SK-N-SH (cell line): ENCODE results near the gene DHRS12. TPM values are rescaled to one million over a fixed set of nuclear protein-coding genes. Genes with fewer than 3 reads are reported as not detected.

Source experiments
- CTCF ChIA-PET: fragments of 300-600, 350-600 bp; formaldehyde crosslinking; extraction: SDS; loops from one replicate; lab custom pipeline; 2021; lab: Yijun Ruan, JAX
- POLR2A ChIA-PET: fragments of 350-600 bp; sonication (Branson Sonifier 250); formaldehyde crosslinking; extraction: SDS; loops from one replicate; lab custom pipeline; 2020; ENCODE audit warnings: antibody characterized with exemption, inconsistent platforms; lab: Yijun Ruan, JAX
- DNase-seq: peaks from one replicate; pipeline ENCODE4 v3.0.0; 2012
- H2AFZ ChIP-seq: fragments of 200-600 bp; sonication (generic); 2 replicates; pipeline ENCODE4 v1.8.1; 2016; ENCODE audit warnings: antibody characterized with exemption, mild to moderate bottlenecking, low read depth
- H3F3A ChIP-seq: fragments of 200-600 bp; sonication (generic); replicated peaks from 2 replicates; pipeline ENCODE3; 2016; ENCODE audit warnings: antibody characterized with exemption, mild to moderate bottlenecking; ENCODE audit not compliant: insufficient read depth
- H3K27ac ChIP-seq, 2 experiments: fragments of 200-500 bp in 1 of 2; fragments of 200-600 bp in 1 of 2; sonication (Bioruptor generic) in 1 of 2; sonication (generic), shearing (Covaris generic) in 1 of 2; 2 replicates each; pipeline versions ENCODE4 v1.5.1 to v1.6.1; 2014 to 2016; ENCODE audit warnings: low read depth in 2 of 2, inconsistent platforms in 1 of 2, low read length in 1 of 2, mild to moderate bottlenecking in 1 of 2, mixed read lengths in 1 of 2
- H3K27me3 ChIP-seq: fragments of 200-600 bp; sonication (generic), shearing (Covaris generic); 2 replicates; pipeline ENCODE4 v1.6.1; 2016; ENCODE audit warnings: mixed run types; ENCODE audit not compliant: insufficient read depth
- H3K36me3 ChIP-seq, 2 experiments: fragments of 200-500 bp in 1 of 2; fragments of 200-600 bp in 1 of 2; sonication (Bioruptor generic) in 1 of 2; sonication (generic) in 1 of 2; replicated peaks in 1 of 2; 2 replicates each; pipeline versions ENCODE3 to v1.5.1; 2014 to 2016; ENCODE audit warnings: low read length in 1 of 2, mild to moderate bottlenecking in 1 of 2; ENCODE audit not compliant: insufficient read depth in 2 of 2, control insufficient read depth in 1 of 2
- H3K4me1 ChIP-seq, 2 experiments: fragments of 200-500 bp in 1 of 2; fragments of 200-600 bp in 1 of 2; sonication (Bioruptor generic) in 1 of 2; sonication (generic), shearing (Covaris generic) in 1 of 2; 2 replicates each; pipeline versions ENCODE4 v1.5.1 to v1.6.1; 2014 to 2016; ENCODE audit warnings: low read depth in 1 of 2, low read length in 1 of 2, mixed run types in 1 of 2; ENCODE audit not compliant: insufficient read depth in 2 of 2, control insufficient read depth in 1 of 2
- H3K4me2 ChIP-seq: fragments of 200-600 bp; sonication (generic), shearing (Covaris generic); 2 replicates; pipeline ENCODE4 v1.6.1; 2017; ENCODE audit warnings: mixed run types
- H3K4me3 ChIP-seq, 2 experiments: fragments of 200-500 bp in 1 of 2; fragments of 200-600 bp in 1 of 2; sonication (Bioruptor generic) in 1 of 2; sonication (generic), shearing (Covaris generic) in 1 of 2; 2 replicates each; pipeline versions ENCODE4 v1.5.1 to v1.8.1; 2014 to 2016; ENCODE audit warnings: low read depth in 2 of 2, inconsistent platforms in 1 of 2, low read length in 1 of 2, mild to moderate bottlenecking in 1 of 2, mixed read lengths in 1 of 2, moderate library complexity in 1 of 2
- H3K79me2 ChIP-seq: fragments of 200-600 bp; sonication (generic); 2 replicates; pipeline ENCODE4 v1.8.1; 2017; ENCODE audit warnings: mild to moderate bottlenecking; ENCODE audit not compliant: insufficient read depth
- H3K9ac ChIP-seq: fragments of 200-600 bp; sonication (generic); 2 replicates; pipeline ENCODE4 v1.6.1; 2017; ENCODE audit warnings: mixed run types
- H3K9me2 ChIP-seq: fragments of 200-600 bp; sonication (generic); 2 replicates; pipeline ENCODE4 v1.6.1; 2017; ENCODE audit warnings: mixed run types
- H3K9me3 ChIP-seq: fragments of 200-600 bp; sonication (generic); 2 replicates; pipeline ENCODE4 v1.6.1; 2017; ENCODE audit warnings: mixed run types, mild to moderate bottlenecking, moderate library complexity
- H4K20me1 ChIP-seq: fragments of 200-600 bp; sonication (generic); 2 replicates; pipeline ENCODE4 v1.6.1; 2017; ENCODE audit warnings: mild to moderate bottlenecking, mixed run types; ENCODE audit not compliant: insufficient read depth
- EP300 ChIP-seq, 2 experiments: IDR thresholded peaks; 2 replicates each; pipeline versions ENCODE4 v1.4.0 to v1.6.1; 2012; ENCODE audit warnings: borderline replicate concordance in 1 of 2, low read depth in 1 of 2, low read length in 1 of 2
- EZH2phosphoT487 ChIP-seq: fragments of 200-600 bp; sonication (generic); IDR thresholded peaks from 2 replicates; pipeline ENCODE4 v1.6.1; 2017; ENCODE audit warnings: low read depth, mixed run types, mild to moderate bottlenecking, antibody characterized with exemption, moderate library complexity, borderline replicate concordance
- FOSL2 ChIP-seq: IDR thresholded peaks from 2 replicates; pipeline ENCODE4 v1.4.0; 2012; ENCODE audit warnings: low read depth, mild to moderate bottlenecking, moderate library complexity, borderline replicate concordance
- JUND ChIP-seq: IDR thresholded peaks from 2 replicates; pipeline ENCODE4 v1.4.0; 2012
- MEF2A ChIP-seq: IDR thresholded peaks from 2 replicates; pipeline ENCODE4 v1.4.0; 2012; ENCODE audit warnings: low read depth, borderline replicate concordance
- NFIC ChIP-seq: IDR thresholded peaks from 2 replicates; pipeline ENCODE4 v1.4.0; 2012; ENCODE audit warnings: borderline replicate concordance
- NRF1 ChIP-seq: IDR thresholded peaks from 2 replicates; pipeline ENCODE4 v1.6.1; 2012; ENCODE audit warnings: low read depth, mild to moderate bottlenecking, low read length
- RCOR1 ChIP-seq: fragments of 150-350 bp; IDR thresholded peaks from 2 replicates; pipeline ENCODE4 v1.6.1; 2017; ENCODE audit warnings: antibody characterized with exemption, low read length
- RFX5 ChIP-seq: IDR thresholded peaks from 2 replicates; pipeline ENCODE4 v1.6.1; 2012; ENCODE audit warnings: mild to moderate bottlenecking, improper control_type of control experiment, low read length
- RXRA ChIP-seq: IDR thresholded peaks from 2 replicates; pipeline ENCODE4 v1.4.0; 2012; ENCODE audit warnings: low read depth, mild to moderate bottlenecking, borderline replicate concordance
- TCF12 ChIP-seq: IDR thresholded peaks from 2 replicates; pipeline ENCODE4 v1.4.0; 2012
- TEAD4 ChIP-seq: IDR thresholded peaks from 2 replicates; pipeline ENCODE4 v1.4.0; 2012; ENCODE audit warnings: mild to moderate bottlenecking, borderline replicate concordance; ENCODE audit not compliant: insufficient read depth
- YY1 ChIP-seq: IDR thresholded peaks from 2 replicates; pipeline ENCODE4 v1.4.0; 2012; ENCODE audit warnings: low read depth, mild to moderate bottlenecking
- WGBS: methylation state at CpG from one replicate; pipeline ENCODE4 v1.1.6; 2017; ENCODE audit warnings: low lambda C conversion rate; 5-methylcytosine and 5-hydroxymethylcytosine counted together
- polyA plus RNA-seq, 3 experiments: library from polyadenylated mRNA; depleted of rRNA; stranded (reverse); fragments of >200 nt; gene quantifications; 2 replicates each; pipeline ENCODE4 v1.2.3, GENCODE V29; 2012
- TF ChIP-seq, protein P1 (sequence below): IDR thresholded peaks from 2 replicates; pipeline ENCODE4 v1.4.0; 2012; ENCODE audit warnings: low read depth, borderline replicate concordance
- TF ChIP-seq, protein P2 (sequence below): IDR thresholded peaks from 2 replicates; pipeline ENCODE4 v1.4.0; 2012; ENCODE audit warnings: low read depth
- TF ChIP-seq, protein P3 (sequence below): IDR thresholded peaks from 2 replicates; pipeline ENCODE4; 2012

The DHRS12 gene
- polyA plus RNA-seq, 1 of the 3 experiments (the other 2 are of a cell fraction): 9.6 TPM

DNA sequence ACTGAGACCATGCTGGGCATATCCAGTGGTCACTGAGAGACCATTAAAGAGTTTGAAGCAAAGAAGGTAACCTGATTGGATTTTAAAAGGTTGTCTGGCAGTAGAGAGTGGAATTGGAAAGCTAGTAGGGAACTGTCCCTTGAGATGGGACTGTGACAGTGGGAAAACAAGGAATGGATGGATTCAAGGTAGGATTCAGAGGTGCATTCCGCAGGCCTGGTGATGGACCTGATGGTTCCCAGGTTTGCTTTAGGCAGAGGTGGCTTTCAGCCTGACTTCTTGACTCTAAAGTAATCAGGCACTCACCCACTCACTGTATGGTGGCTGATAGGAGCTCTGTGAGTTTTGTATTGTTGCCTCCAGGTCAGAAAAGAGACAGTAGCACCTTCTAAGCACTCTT, 73.0 kb downstream of the DHRS12 start (continued):
- no peak for TF ChIP-seq MEF2A
- no peak for TF ChIP-seq RFX5
- TF ChIP-seq, protein P1, sequence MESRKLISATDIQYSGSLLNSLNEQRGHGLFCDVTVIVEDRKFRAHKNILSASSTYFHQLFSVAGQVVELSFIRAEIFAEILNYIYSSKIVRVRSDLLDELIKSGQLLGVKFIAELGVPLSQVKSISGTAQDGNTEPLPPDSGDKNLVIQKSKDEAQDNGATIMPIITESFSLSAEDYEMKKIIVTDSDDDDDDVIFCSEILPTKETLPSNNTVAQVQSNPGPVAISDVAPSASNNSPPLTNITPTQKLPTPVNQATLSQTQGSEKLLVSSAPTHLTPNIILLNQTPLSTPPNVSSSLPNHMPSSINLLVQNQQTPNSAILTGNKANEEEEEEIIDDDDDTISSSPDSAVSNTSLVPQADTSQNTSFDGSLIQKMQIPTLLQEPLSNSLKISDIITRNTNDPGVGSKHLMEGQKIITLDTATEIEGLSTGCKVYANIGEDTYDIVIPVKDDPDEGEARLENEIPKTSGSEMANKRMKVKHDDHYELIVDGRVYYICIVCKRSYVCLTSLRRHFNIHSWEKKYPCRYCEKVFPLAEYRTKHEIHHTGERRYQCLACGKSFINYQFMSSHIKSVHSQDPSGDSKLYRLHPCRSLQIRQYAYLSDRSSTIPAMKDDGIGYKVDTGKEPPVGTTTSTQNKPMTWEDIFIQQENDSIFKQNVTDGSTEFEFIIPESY: no peak
- no peak for TF ChIP-seq NRF1
- no peak for TF ChIP-seq EP300 (IDR thresholded peaks at IDR 0.05; ENCODE audit: borderline replicate concordance in 1 of 2, low read depth in 1 of 2, low read length in 1 of 2)
- TF ChIP-seq YY1: no peak
- TF ChIP-seq, protein P2, sequence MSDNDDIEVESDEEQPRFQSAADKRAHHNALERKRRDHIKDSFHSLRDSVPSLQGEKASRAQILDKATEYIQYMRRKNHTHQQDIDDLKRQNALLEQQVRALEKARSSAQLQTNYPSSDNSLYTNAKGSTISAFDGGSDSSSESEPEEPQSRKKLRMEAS: no peak
- no peak for TF ChIP-seq EZH2phosphoT487
- TF ChIP-seq, all 33 proteins: peak for 0

DNA sequence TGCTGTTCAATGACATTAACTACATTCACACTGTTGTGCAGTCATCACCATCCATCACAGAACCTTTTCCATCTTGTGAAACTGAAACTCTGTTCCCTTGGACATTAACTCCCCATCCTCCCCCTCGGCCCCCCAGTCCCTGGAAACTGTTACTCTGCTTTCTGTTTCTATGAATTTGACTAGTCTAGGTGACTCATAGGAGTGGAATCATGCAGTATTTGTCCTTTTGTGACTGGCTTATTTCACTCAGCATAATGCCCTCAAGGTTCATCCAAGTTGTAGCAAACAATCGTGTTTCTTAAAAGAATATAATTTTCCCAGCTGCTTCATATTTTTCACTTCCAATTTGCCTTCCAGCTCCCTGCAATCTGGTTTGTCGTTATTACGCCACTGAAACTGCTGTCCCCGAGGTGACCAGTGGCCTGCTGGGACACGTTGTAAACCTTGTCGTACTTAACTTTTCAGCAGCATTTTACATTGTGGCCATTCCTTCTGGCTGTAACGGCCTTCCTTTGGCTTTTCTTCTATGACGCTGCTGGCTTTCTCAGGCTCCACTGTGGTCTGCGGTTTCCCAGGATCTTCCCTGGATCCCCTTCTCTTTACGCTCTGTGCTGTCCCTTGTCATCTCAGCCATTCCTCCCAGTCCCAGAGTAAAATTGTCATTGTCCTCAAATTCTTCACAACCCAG, 74.0 kb downstream of the DHRS12 start:
- ChIA-PET POLR2A (interaction anchor here (0.6 kb wide), 1 partner anchor 56 kb away, joined by 3 read pairs; no protein-coding TSS in a partner anchor), CTCF (interaction anchor here (1.6 to 3.0 kb wide), 2 partner anchors 68 kb away, joined by 4 to 9 read pairs; no protein-coding TSS in a partner anchor)
- peak overlapping the region; percentile 74 to 91 for H3K27ac ChIP-seq
- peaks cover 11% of the 10 kb centered on the region for H3F3A ChIP-seq
- peaks cover 9% of the 10 kb centered on the region; the same call in 1 of the 2 replicates for H3K79me2 ChIP-seq
- DNase-seq: no peak
- H3K4me3 ChIP-seq: no peak overlapping the region
- 39% methylated on average over 11 of the region's 11 CpGs for WGBS
- TF ChIP-seq TEAD4: peak; percentile 28; the same call in 1 of the 2 replicates
- peak; percentile 86 for TF ChIP-seq FOSL2
- peak in 1 of 2 experiments; percentile 62; a peak in 1 of 4 replicates for TF ChIP-seq EP300 (IDR thresholded peaks at IDR 0.05; ENCODE audit: borderline replicate concordance in 1 of 2, low read depth in 1 of 2, low read length in 1 of 2)
- TF ChIP-seq EZH2phosphoT487: no peak
- TF ChIP-seq, protein P3, sequence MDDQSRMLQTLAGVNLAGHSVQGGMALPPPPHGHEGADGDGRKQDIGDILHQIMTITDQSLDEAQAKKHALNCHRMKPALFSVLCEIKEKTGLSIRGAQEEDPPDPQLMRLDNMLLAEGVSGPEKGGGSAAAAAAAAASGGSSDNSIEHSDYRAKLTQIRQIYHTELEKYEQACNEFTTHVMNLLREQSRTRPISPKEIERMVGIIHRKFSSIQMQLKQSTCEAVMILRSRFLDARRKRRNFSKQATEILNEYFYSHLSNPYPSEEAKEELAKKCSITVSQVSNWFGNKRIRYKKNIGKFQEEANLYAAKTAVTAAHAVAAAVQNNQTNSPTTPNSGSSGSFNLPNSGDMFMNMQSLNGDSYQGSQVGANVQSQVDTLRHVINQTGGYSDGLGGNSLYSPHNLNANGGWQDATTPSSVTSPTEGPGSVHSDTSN: peak; percentile 79
- TF ChIP-seq RXRA: peak; percentile 37; the same call in 1 of the 2 replicates
- peak; percentile 93 for TF ChIP-seq TCF12
- peak; percentile 57; the same call in 1 of the 2 replicates for TF ChIP-seq NFIC
- TF ChIP-seq, protein P2: 0 out of 2 replicates have a peak, but pooled peaks have one; percentile 21
- TF ChIP-seq MEF2A: no peak
- peak; percentile 86 for TF ChIP-seq JUND
- no peak for TF ChIP-seq RCOR1
- no peaks in the 10 kb centered on the region for H3K9me2 ChIP-seq
- H4K20me1 ChIP-seq: no peaks in the 10 kb centered on the region
- H3K4me1 ChIP-seq: peaks cover 21 to 40% of the 10 kb centered on the region in 2 experiments
- H3K9ac ChIP-seq: peak overlapping the region; percentile 52; the same call in 1 of the 2 replicates
- peak overlapping the region; percentile 72 for H3K4me2 ChIP-seq
- no peaks in the 10 kb centered on the region for H3K9me3 ChIP-seq
- no peaks in the 10 kb centered on the region for H3K27me3 ChIP-seq
- peak overlapping the region; percentile 25; the same call in 1 of the 2 replicates for H2AFZ ChIP-seq
- peaks cover 8 to 13% of the 10 kb centered on the region in 2 experiments for H3K36me3 ChIP-seq
